NCI-H748 treated with DMSO at 0.1 percent for 48 hours (cell line): ENCODE measurements around the gene SLAMF7.
"Not testable (repeated sequence)": the region's sequence is repeated elsewhere in the genome, so short reads cannot be mapped to it uniquely, and the experiment has no call there.

ENCODE experiments used
- DNase-seq: peaks from one replicate; lab custom pipeline; 2025; lab: John Stamatoyannopoulos, UW

The SLAMF7 gene, protein sequence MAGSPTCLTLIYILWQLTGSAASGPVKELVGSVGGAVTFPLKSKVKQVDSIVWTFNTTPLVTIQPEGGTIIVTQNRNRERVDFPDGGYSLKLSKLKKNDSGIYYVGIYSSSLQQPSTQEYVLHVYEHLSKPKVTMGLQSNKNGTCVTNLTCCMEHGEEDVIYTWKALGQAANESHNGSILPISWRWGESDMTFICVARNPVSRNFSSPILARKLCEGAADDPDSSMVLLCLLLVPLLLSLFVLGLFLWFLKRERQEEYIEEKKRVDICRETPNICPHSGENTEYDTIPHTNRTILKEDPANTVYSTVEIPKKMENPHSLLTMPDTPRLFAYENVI

DNA sequence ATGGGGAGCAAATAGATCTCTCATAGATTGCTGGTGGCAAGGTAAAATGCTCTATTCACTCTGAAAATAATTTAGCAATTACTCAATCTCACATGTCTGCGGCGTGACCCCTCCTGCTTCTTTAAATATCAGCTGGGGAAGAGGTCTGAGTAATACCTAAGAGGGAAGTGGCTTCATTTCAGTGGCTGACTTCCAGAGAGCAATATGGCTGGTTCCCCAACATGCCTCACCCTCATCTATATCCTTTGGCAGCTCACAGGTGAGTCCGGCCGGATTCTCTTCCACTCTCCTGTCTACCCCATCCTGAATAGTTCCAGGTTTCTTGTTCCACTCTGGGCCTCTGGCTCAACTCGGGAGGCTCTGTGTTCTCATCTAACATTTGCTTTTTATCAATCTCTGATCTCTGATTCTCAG lies at the start of gene SLAMF7:
SLAMF7 (plus strand) TSS at position 150 of the 414 bp plus-strand sequence; CDS start at position 205, 55 bp downstream.
- DNase-seq, result no peak

DNA sequence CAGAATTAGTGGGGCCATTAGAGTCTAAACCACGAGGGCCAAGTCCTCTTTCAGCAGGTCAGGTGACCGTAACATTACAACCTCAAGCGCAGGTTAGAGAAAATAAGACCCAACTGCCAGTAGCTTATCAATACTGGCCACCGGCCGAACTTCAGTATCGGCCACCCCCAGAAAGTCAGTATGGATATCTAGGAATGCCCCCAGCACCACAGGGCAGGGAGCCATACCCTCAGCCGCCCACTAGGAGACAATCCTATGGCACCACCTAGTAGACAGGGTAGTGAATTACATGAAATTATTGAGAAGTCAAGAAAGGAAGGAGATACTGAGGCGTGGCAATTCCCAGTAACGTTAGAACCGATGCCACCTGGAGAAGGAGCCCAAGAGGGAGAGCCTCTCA lies 46.7 kb upstream of the SLAMF7 start:
- not testable (repeated sequence) for DNase-seq

DNA sequence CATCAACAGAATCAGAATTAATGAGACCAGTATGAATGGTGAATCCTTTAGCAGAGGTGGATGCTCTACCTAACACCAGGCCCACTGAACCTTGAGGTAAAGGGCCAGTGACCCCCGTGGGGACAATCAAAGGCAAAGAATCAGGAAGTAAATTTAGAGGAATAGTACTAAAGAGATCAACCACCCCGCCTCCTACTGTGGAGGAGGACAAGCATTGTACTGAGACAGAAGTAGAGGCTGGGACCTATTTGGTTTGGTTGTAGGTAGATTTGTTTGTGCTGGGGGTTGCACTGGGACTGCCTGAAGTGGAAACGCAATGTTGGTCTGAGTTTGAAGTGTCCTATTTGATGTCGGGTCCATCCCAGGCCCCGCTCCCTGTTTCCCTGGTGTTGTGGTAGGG lies 36.9 kb upstream of the SLAMF7 start:
- DNase-seq, result no peak

DNA sequence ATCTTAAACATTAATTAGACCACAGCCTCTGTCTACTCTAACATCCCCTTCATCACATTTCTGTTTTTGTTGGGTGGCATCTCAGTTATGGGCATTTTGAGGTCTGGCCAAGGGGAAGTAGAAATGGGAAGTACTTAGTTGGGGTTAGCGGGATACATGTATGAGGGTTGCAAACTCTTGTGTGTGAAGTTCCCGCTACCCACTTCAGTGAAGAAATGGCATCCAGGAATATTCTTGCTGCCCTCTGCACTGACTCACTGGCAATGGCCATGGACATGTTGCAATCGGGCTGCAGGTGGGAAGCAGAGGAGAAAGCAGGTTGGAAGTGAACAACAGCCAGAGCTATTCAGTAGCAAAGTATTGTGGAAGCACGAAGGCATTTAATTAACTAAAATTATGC lies 34.8 kb upstream of the SLAMF7 start:
- DNase-seq, result no peak

DNA sequence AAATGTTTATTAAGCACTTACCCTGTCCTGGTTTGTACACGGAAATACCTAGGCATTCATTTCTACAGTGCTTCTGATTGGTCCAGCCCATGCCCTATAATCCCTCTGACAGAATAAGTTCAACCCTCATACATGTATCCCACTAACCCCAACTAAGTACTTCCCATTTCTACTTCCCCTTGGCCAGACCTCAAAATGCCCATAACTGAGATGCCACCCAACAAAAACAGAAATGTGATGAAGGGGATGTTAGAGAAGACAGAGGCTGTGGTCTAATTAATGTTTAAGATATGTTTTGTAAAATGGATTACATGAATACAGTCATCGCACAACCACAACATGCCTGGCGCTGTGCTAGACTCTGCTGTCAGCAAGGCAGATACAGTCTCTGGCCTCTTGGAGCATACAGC lies 33.8 kb upstream of the SLAMF7 start:
- DNase-seq, result not testable (repeated sequence)

DNA sequence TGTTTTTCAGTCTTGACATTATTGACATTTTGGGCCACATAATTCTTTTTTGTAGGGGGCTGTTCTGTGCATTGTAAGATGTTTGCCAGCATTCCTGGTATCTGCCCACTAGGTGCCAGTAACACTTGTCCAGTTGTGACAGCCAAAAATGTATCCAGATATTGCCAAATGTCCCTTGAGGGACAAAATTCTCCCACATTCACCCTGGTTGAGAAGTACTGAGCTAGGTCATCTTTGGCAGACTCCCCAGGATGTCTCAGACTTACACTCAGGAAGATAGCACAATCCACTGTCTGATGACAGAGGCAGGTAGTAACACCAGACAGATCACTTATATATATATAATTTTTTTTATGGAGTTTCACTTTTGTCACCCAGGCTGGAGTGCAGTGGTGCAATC lies 33.3 kb upstream of the SLAMF7 start:
- DNase-seq, result no peak

DNA sequence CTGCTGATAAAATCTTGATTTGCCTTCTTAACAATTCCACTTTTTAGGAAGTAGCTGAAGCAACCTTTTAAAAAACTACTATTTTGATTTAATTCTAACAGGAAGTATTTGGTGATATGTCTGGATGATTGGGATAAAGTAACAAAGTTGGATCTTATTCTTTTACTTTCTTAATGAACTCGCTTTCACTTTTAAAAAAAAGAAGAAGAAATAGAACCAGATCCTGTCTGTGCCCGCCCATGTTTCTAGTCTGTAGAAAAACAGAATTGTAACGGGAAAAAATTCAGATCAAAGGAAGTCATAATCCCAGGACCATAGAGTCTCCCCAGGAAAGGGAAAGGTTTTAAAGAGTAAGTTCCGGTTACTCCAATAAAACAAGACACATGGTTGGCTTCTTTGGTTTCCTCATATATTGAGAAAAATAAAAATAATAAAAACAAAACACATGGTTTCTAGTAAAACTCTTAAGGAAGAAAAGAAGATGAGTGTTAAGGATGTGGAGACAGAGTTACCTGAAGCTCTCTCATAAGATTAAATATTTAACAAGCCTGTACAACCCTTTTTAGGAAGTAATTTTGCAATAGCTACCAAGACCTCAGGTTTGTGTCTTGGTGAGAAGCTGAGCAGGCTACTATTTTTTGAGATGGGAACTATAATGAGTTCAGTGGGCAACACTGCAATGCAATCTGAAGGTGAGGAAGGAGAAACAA lies 32.4 kb upstream of the SLAMF7 start:
- no peak for DNase-seq

DNA sequence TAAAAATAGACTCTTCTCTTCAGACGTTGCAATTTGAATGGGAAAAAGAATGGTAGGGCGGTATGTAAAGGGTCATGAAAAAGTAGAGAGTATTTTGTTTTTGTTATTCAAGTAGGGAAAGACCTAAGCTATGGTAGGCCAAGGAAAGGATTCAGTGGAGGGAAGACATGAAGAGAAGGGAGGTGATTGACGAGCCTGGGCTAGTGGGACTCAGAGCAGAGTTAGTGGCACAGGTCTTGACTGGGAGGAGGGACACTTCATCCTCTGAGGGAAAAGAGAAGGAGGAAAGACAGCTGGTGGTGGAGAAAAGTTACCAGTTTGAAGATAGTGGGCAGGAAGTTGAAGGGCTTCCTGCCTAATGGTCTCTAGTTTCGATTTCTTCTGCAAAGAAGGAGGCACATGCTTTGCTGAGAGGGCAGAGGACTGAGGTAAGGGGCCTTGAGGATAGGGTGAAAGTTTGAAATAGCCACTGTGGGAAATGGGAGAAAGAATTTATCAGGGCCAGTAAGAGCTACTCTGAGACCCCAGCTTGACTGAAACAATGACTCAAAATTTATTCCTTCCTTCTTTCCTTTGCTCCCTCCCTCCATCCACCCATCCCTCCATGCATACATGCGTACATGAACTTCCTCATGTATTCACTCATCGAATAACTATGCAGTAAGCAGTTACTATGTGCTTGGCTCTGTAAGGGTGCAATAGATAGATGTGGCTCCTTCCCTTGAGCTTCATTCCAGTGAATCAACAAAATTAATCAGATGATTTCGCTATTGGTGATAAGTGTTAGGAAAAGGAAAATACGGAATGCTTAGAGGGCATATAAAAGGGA lies 31.6 kb upstream of the SLAMF7 start:
- DNase-seq, result no peak

DNA sequence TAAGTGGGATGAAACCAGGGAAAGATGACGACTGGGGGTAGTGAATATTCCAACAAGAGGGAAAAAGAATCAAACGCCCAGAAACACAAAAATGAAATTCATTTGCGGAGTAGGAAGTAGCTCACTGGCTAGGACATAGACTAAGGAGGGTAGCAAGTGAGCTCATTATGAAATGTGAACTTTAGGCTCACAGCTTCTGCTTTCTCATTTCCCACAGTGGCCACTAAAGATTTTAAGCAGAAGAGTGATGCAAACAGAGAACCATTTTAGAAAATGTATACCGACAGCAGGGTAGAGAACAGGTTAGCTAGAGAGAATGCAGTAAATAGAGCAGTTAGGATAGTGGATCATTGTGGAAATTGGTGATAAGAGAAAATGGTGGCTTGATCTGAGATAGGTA lies 30.9 kb upstream of the SLAMF7 start:
- DNase-seq, result no peak

DNA sequence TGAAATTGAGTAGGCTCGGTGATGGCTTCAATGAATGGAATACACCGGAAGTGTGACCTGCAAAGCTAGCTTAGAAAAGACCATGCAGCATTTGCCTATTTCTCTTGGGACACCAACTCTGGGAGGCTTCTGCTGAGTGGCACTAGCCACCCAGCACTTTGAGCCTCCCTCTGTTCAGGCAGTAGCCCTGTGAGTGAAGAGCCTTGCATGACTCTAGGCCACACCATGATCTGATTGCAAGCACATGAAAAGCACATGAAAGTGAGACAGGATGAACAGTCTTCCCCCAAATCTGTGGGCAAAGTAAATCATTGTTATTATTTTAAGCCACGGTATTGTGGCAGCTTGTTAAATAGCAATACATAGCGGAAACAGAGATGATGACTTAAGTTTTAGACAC lies 30.2 kb upstream of the SLAMF7 start:
- DNase-seq, result no peak

DNA sequence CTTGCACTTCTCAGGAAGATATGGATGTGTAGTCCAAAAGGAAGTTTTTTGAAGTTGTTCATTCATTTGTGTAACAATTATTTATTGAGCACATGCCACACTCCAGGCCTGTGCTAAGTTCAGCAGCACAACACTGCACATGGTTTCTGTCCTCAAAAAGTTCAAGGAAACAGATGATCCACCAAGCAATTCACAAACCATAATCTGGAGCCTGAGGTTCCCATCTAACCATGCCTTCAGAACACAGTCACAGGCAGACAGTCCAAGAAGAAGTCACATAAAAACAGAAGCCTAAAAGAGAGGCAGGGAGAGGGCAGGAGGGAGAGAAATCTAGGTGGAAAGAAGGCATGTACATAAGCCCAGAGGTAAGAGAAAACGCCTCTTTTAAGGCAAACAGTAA lies 29.3 kb upstream of the SLAMF7 start:
- no peak for DNase-seq

DNA sequence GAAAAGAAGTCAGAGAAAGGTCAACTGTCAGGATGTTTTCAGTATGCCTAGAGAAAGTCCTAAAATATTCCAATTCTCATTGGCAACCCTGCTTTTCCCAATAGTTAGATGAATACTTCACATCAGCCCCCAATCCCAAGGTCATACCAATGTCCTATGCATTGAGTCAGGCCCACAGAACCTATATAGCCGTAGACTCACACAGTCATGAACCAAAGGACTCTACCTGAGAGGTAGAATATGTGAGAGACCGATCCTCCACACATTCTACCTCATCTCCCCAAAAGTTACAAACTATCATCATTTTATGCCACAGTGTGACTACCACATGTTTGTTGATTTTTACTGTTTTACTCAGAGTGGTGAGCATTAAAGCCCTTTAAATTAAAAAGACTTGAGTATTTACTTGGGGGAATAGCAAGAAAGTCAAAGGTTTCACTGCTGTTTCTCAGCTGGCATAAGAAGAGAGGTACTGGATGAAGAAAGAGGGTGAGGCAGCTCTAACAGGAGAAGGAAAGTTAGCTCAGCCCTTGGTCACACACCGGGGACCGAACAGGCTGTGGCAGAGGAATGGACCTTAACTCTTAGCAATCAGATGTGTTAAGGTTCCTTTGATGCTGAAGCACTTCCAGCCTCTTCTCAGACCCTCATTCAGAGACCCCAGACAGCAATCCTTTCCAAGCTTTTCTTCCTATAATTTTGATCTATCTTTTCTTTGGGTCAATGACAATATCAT lies 28.4 kb upstream of the SLAMF7 start:
- no peak for DNase-seq

DNA sequence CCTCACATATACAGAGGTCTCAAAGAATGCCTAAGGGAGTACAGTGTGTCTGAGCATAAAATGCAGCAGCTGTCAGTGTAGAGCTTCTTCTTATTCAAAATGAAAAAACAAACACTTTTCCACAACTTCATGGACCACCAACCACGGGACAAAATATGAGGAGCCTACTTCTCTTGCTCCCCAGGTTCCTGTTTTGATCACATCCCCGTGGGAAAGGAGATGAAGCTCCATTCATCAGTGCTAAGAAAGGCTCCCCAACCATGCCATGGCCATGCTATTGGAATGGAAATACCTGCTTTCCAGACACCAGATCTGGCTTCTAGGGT lies 27.8 kb upstream of the SLAMF7 start:
- no peak for DNase-seq

DNA sequence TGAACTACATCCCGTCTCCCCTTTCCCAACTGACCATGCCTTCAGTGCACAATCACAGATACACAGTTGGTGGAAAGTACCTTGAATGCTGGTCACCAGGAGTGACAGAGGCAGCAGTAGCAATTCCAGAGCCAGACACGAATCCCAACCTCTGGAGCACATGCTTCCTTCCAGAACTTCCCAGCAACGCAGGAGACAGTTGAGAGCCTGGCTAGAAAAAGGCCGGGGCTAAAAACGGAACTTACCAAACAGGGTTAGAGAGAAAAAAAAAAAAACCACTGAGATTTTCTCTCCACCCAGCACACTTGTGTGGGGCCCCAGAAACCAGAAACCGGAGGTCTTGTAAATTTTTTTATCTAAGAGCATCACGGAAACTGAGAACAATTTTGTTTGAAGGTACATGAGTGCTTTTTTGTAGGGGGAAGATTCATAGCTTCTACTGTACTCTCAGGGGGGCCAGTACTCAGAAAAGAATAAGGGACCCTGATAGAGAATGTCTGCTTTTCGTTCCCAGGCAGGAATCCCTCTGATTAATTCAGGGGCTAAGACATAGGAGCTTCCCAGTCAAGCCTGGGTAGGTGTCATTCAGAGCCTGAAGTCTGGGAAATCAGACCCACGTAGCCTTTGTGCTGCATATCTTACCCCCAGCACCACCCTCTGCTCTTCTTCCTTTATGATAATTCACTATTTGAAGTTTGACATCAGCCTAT lies 27.3 kb upstream of the SLAMF7 start, which contains the start of gene CD48:
CD48 (minus strand) TSS at position 221 of the 710 bp plus-strand sequence; CDS start at position 162, 59 bp downstream.
- DNase-seq, result no peak

DNA sequence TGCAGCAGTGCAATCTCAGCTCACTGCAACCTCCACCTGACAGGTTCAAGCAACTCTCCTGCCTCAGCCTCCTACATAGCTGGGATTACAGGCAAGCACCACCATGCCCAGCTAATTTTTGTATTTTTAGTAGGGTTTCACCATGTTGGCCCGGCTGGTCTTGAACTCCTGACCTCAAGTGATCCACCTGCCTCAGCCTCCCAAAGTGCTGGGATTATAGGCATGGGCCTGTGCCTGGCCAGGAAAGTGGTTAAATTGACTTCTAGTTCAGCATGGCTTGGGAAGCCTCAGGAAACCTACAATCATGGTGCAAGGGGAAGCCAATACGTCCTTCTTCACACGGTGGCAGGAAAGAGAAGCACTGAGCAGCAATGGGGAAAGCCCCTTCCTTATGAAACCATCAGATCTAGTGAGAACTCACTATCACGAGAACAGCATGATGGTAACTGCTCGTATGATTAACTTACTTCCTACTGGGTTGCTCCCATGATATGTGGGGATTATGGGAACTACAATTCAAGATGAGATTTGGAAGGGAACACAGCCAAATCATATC lies 26.4 kb upstream of the SLAMF7 start:
- not testable (repeated sequence) for DNase-seq

DNA sequence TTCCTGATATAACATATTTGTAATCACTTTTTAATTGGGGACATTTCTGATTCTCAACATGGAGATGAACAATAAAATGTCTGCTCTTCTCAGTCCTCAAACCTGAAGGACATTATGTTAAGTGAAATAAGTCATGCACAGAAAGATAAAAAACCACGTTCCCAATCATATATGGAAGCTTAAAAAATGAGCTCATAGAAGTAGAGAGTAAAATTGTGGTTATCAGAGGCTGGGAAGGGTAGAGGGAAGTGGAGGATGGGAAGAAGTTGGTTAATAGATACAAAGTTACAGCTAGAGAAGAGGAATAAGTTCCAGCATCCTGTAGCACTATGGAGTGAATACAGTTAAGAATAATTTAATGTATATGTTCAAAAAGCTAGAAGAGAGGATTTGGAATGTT lies 25.9 kb upstream of the SLAMF7 start:
- no peak for DNase-seq

DNA sequence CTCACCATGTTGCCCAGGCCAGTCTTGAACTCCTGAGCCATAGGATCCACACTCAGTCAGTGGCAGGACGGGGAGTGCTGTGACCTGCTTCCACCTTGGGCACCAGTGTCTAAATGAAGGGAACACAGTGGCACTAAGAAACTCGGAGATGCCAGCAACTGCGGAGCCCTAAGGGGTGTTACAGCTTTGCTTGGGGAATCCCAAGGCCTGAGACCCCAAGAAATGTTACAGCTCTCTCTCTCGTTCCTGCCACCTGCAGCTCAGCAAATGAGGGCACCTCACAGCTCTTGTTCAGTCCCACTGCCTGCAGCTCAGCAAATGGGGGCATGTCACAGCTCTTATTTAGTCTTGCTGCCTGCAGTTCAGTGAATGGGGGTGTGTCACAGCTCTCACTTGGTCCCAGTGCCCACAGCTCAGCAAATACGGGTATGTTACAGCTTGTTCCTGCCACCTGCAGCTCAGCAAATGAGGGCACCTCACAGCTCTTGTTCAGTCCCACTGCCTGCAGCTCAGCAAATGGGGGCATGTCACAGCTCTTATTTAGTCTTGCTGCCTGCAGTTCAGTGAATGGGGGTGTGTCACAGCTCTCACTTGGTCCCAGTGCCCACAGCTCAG lies 24.9 kb upstream of the SLAMF7 start:
- not testable (repeated sequence) for DNase-seq

DNA sequence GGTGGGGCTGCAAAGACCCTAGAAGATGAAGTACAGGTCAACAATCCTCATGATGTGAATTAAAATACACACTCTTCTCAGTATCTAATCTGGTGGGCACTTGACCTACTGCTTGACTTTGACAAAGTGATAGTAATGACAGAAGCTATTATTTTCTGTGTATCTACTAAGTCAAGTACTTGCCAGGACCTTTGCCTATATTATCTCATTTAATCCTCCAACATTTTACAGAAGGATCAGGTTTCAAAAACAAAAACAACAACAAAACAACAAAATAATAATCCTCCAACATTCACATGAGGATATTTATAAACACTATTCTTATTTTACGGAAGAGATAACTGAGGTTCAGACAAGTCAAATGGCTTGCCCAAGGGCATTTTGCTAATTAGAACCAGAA lies 23.0 kb upstream of the SLAMF7 start:
- DNase-seq, result no peak

DNA sequence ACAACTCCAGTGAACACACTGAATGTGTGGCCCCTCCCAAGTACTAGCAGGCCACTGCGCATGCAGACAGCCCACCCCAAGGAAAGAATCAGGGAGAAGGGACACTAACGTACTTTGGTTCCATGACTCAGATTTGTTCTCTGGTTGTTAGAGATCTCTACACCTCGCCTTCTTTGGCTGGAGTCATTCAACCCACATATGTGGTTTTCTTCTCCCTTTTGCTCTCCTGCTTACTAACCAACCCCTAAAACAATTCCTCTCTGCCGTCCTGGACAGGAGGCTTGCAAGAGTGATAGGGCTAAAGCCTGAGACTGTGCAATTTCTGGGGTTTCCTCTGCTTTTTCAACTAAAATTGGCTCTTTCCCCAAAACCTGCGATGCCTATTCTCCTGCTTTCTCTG lies 21.7 kb upstream of the SLAMF7 start:
- DNase-seq, result no peak

DNA sequence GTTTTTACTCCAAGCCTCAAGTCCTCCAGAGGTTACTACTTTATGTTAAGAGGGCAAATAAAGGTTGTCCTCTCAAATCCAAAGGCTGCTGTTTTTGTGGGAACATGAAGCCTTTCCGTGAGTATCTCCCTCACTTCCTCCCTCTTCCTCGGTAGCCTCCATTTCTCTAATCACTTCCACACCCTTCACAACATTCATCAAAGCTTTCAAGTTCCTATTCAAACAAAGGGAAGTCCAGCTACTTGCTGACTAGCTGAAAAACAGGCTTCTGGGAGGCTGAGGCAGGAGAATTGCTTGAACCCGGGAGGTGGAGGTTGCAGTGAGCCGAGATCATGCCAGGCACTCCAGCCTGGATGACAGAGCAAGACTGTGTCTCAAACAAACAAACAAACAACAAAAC lies 20.8 kb upstream of the SLAMF7 start:
- DNase-seq, result no peak
